GM21717 (cell line): ENCODE data around the gene MRPL21.
A peak's percentile ranks its signal among the peaks of the same experiment; 100 is the strongest.

Experiments
- ATAC-seq: cut with Tn5 transposase; IDR thresholded peaks from one replicate; pipeline ENCODE4 v1.9.1; 2021; ENCODE audit warnings: mild to moderate bottlenecking, moderate library complexity; ENCODE audit not compliant: unreplicated experiment

Gene MRPL21

GRCh38 chr11:68903288-68904247 lies at the start of gene MRPL21, which contains the start of gene IGHMBP2:
MRPL21 (minus strand) TSS chr11:68903832; CDS start chr11:68903810, 22 bp downstream.
IGHMBP2 (plus strand) TSS chr11:68903891; CDS start chr11:68903953, 62 bp downstream.
- peak; percentile 69 for ATAC-seq

DNA sequence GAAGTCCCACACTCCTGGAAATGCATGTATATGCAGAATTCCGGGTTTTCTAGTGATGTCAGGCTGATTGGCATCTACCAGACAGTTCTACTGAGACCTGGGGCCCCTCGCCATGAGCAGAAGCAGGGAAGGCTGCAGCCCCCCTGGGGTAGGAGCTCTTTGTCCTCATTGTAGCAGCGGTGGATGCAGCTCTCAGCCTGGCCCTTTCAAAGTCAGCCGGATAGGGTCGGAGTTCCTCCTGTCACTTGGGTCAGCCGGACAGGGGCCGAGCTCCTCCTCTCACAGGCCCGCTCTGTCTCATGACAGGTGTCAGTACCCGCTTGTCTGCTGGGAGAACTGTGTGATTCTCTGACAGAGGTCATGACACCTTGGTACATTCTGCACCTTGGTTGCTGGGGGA lies 47.1 kb upstream of the MRPL21 start:
- no peak for ATAC-seq

- ATAC-seq = no peak
Observed at GRCh38 chr11:68950270-68950669, 46.6 kb upstream of the MRPL21 start.

- no peak for ATAC-seq
Observed at GRCh38 chr11:68948935-68949334, 45.3 kb upstream of the MRPL21 start.

GRCh38 chr11:68948496-68948895 lies 44.9 kb upstream of the MRPL21 start:
- no peak for ATAC-seq

GRCh38 chr11:68947151-68947550 lies 43.5 kb upstream of the MRPL21 start:
- no peak for ATAC-seq

DNA sequence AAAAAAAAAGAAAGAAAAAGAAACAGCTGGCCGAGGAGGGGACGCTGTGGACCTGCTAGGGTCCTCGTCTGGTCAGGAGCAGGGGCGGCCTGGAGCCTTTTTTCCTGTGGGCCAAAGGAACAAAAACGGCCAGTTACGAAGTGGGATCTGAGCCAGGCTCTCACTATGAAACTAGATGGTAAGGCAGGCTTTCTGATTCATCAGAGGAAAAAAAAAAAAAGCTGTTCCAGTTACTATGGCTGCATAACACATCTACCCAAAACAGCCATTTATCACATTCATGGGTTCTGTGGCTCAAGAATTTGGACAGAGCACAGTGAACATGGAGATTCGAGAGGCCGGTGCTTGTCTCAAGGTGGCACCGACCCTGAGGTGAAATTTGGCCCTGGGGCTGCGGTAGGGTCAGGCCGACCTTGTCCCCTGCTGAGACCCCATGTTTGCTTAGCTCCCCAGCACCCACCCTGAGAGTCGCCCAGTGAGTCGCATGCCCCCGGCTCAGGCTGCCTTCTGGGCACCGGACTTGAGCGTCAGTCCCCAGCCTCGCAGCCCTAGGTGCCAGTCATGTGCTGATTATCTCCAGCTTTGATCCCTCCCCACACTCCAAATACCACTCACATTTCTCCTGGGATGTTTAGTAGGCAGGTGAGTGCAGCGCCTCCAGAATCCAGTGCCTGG lies 42.9 kb upstream of the MRPL21 start:
- no peak for ATAC-seq

DNA sequence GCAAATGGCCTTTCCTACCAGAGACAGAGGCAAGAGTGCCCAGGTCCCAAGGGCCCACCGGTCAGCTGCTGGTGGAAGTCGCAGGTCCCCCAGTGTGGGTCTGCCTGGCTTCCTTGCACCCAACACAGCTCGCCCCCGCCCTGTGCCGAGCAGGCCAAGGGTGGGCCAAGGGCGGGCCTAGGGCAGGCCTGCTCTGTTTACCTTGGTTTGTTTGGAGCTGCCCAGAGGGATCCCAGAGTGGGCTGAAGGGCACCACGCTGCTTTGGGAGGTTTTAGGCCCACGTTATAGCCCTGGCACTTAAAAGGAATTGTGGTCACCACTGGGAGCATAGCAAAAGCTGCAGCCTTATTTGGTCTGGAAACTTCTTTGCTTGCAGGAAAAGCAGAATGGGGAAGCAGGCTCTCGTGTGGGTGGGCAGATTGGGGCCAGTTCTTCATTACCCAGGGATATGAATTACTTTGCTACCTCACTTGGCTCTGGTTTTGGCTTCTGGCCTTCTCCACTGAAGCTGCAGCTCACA lies 39.2 kb upstream of the MRPL21 start:
- ATAC-seq = no peak

GRCh38 chr11:68942095-68942620 lies 38.5 kb upstream of the MRPL21 start:
- no peak for ATAC-seq

- no peak for ATAC-seq
Observed at GRCh38 chr11:68941324-68942094, 37.9 kb upstream of the MRPL21 start.

DNA sequence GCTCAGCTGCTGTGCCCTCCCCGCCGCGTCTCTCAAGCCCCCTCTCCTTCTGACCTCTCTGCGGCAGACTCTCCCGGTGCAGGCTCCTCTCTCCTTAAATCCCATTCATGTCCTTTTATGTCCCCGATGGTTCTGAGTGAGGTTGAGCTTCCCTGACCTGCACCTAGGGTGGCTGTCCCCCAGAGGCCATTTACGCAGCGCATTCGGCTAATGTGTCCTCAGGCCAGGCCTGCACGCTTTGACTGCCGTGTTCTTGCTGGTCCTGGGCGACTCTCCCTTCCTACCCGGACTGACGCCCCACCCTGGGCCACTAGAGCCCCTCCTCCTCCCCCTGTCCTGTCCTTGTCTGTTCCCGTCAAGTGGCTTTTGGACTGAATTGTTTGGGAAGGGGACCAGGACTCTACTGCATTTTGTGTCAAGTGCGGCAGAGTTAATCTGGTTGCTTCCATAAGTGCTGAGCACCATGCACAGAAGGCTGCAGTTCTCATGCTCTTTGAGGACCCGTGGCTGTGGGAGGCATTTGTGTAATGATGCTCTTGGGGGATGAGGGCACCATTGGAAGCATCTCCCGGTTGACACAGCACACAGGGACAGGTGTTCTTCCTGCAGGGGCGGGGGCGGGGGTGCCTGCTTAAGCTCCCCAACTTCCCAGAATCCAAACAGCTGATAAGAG lies 37.2 kb upstream of the MRPL21 start:
- ATAC-seq = no peak

DNA sequence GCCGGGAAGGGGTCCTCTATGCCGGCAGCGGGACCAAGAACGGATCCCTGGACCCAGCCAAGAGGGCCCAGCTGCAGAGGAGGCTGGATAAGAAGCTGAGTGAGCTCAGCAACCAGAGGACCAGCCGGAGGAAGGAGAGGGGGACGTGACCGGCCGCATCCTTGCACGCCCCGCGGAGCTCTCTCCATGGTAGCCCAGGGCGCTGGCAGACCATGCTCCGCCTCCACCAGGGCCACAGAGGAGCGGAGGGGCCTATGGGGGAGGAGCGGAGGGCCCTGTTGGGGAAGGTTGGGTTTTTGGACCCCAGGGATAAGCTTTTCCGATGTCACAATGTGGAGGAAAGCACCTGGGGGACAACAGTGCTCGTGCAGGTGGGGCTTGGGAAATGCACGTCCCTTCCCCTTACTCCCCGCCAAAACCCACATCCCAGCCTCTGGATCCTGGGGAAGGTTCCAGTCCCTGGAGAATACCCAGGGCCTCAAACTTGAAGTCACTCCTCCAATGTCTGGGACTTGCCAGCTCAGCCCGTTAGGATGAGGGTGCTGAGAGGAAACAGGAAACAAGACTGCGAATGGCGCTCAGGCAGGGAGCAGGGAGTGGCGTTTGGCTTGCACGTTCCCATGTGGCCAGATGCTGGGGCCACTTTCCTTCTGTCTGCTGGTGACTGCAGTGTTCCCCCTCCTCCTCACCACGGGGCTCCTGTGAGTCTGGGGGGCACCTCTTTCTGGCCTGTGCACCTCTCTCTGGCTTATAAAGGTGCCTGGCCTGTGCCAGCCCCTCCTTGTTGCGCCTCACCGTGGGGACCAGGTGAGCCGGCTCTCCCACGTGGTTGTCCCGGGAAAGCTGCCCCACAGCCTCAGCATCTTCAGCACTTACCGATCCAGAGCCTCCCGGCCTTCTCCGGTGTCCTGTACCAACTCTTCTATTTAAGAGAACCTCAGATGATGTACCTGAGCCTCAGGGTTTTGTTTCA lies 36.2 kb upstream of the MRPL21 start:
- ATAC-seq = no peak

DNA sequence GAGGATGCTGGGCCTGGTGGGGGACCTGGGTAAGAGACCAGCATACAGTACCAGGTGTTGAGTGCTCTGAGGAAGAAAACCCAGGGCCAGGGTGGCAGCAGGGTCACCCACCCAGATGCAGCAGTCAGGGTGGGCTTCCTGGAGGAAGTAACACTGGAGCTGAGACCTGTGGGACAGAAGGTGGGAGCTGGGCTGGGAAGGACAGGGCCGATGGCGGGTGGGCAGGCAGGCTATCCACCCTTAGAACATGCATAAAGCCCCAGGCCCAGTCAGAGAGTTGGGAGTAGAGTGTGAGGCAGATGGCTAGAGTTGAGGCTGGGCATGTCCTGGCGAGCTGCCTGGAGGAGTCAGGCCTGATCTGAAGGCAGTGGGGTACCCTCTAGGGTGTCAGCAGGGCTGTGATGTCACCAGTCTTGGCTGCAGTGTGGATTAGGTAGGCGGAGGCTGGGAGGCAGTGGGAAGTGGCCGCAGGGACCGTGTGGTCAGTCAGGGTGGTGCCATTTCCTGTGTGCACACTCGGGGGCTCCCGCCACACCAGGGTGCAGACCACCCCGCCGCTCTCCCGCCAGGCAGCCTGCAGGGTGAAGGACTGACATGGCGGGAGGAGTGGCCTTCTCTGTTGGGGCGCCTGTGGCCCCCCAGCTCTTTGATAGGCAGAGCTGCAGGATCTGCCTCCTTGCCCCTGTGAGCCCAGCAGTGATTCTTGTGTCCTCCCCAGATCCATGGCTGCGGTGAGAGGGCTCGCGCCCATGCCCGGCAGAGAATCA lies 35.4 kb upstream of the MRPL21 start:
- no peak for ATAC-seq

- ATAC-seq = no peak
Observed at GRCh38 chr11:68938088-68938487, 34.5 kb upstream of the MRPL21 start.

DNA sequence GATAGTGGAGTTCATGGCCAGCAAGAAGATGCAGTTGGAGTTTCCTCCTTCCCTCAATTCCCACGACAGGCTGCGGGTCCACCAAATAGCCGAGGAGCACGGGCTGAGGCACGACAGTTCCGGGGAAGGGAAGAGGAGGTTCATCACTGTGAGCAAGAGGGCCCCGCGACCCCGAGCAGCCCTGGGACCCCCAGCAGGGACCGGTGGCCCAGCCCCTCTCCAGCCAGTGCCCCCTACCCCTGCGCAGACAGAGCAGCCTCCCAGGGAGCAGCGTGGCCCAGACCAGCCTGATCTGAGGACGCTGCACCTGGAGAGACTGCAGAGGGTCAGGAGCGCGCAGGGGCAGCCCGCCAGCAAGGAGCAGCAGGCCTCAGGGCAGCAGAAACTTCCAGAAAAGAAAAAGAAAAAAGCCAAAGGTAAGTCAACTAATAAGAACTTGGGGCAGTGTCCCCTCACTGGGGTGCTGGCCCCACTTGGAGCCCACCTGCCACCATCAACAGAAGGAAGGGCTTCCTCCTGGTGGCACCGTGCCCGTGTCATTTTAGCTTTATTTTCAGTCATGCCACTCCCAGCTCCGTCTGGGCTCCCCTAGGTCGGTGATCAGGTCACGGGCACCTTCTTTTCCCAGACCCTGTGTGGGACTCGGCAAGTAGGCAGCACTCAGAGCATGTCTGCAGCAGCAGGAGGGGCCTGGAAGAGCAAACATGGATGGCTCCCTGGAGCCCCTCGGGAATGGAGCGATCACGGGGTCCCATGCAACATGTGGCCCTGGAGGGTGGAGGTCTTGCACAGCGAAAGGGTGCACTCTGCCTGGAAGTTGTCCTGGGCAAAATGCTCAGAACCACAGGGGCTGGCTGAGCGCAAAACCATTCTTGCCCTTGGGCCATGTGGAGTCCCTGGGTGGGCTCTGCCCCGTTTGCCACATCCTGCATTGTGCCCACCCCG lies 33.3 kb upstream of the MRPL21 start:
- ATAC-seq = no peak

- no peak for ATAC-seq
Observed at GRCh38 chr11:68936358-68936636, 32.7 kb upstream of the MRPL21 start.
